DMS79 treated with DMSO at 0.1 percent for 48 hours (cell line): ENCODE data around the gene TMEM121B.
A peak's percentile ranks its signal among the peaks of the same experiment; 100 is the strongest.

Experiments
- DNase-seq: peaks from one replicate; lab custom pipeline; 2025; lab: John Stamatoyannopoulos, UW

Gene TMEM121B

GRCh38 chr22:17137861-17138425 is 16.8 kb upstream of the TMEM121B start:
- DNase-seq, result no peak

GRCh38 chr22:17137170-17137569 is 16.0 kb upstream of the TMEM121B start:
- DNase-seq, result no peak

GRCh38 chr22:17135153-17135760 is 14.1 kb upstream of the TMEM121B start:
- no peak for DNase-seq

GRCh38 chr22:17133137-17133536 is 12.0 kb upstream of the TMEM121B start:
- no peak for DNase-seq

- no peak for DNase-seq
These were observed 11.0 kb upstream of the TMEM121B start for GRCh38 chr22:17132112-17132511.

GRCh38 chr22:17131686-17132085 is 10.5 kb upstream of the TMEM121B start:
- DNase-seq, result no peak

GRCh38 chr22:17130199-17130598 is 9.0 kb upstream of the TMEM121B start:
- no peak for DNase-seq

GRCh38 chr22:17120711-17121232 is 388 bp downstream of the TMEM121B start:
- DNase-seq, result no peak

GRCh38 chr22:17120281-17120680 is 879 bp downstream of the TMEM121B start:
- no peak for DNase-seq

GRCh38 chr22:17119481-17120202 is 1.5 kb downstream of the TMEM121B start:
- DNase-seq, result no peak

- DNase-seq, result no peak
These were observed 2.8 kb downstream of the TMEM121B start for GRCh38 chr22:17118342-17118741.

- DNase-seq, result no peak
These were observed 3.3 kb downstream of the TMEM121B start for GRCh38 chr22:17117890-17118289.

- DNase-seq, result no peak
These were observed 3.8 kb downstream of the TMEM121B start for GRCh38 chr22:17117400-17117799.

GRCh38 chr22:17116572-17117330 is 4.4 kb downstream of the TMEM121B start:
- DNase-seq, result no peak

- no peak for DNase-seq
These were observed 5.1 kb downstream of the TMEM121B start for GRCh38 chr22:17115945-17116565.

- DNase-seq, result no peak
These were observed 5.9 kb downstream of the TMEM121B start for GRCh38 chr22:17115236-17115635.

GRCh38 chr22:17114898-17115235 is 6.3 kb downstream of the TMEM121B start:
- no peak for DNase-seq

GRCh38 chr22:17114173-17114897 is 6.8 kb downstream of the TMEM121B start:
- no peak for DNase-seq

- DNase-seq, result no peak
These were observed 7.6 kb downstream of the TMEM121B start for GRCh38 chr22:17113600-17113999.

GRCh38 chr22:17112491-17113042 is 8.6 kb downstream of the TMEM121B start:
- peak; percentile 72 for DNase-seq
